GM12872 (cell line): ENCODE results near the gene KRR1.
A peak's percentile ranks its signal among the peaks of the same experiment; 100 is the strongest.

Experiments used
- CTCF ChIP-seq: IDR thresholded peaks from 3 replicates; pipeline ENCODE4 v1.5.1; 2011; ENCODE audit warnings: low read depth, mild to moderate bottlenecking, low read length, moderate library complexity; ENCODE audit not compliant: insufficient read depth

Gene KRR1

DNA sequence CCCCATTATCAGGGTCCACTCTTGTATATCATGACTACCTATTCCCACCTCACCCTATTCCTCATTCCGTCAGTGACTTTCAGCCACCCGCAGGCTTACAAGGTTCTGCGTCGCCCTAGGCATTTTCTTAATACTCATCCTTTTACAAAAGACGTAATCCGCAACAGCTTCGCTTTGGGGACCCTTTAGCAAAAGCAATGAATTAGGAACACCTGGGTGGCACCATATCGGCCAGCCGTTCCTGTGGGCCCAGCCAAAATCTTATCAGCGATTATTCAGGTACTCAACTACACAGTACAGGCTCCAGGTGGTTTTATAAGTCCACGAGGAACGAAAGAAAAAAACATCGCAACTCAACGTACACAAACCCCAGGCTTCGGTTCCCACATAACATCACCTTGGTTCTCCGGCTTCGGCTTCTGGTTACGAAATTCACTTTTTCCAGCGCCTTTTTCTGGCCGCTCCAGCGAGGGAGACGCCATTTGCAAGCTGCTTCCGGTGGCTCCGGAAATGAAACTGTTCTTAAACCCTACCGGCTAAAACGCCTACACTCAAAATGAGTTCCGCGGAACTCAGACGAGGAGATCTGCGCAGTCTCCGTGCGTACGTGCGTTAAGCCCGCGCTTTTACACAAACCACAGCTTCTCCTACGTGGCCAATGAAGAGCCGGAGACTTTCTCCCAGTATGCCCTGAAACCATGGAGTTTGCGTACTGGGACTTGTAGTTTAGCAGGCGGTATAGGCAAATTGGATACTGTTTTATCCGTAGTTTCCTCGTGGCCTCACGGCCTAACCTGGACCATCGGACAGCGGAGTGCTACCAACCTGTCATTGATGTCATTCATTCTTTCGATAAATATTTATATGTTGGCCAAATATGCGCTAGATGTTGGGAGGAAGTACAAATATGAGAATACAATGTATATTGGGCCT is at the start of gene KRR1:
Gene KRR1, minus strand, starts transcription at position 494 of the 933 bp plus-strand sequence. Its CDS starts 12 bp downstream, at position 482.
- TF ChIP-seq CTCF: no peak

GRCh38 chr12:75560167-75560566 is 48.8 kb upstream of the KRR1 start:
- TF ChIP-seq CTCF: peak; percentile 41; the same call in 1 of the 3 replicates

GRCh38 chr12:75558287-75558686 is 46.9 kb upstream of the KRR1 start:
- no peak for TF ChIP-seq CTCF

DNA sequence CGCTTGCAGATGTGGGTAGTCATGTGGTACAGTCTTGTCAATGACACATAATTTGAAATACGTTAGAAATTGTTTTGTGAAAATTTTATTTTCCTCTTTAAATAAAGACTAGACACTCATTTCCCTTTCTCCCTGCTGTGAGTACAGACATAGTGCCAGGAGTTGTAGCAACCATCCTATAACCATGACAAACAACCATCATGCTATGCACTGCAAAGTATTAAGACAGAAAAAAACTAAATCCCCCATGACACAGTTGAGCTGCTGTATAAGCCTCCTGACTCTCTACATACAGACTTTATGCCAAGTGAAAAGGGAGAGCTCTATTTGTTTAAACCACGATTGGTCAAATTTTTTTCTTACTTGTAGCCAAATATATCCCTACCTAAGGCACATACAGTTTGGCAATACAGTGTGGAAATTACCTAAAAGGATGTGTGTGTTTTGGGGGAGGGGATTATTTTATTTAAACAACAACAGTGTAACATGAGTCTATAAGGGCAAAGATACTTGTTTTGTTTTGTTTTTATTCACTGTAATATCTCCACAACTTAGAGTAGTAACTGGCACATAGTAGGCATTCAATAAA is 45.0 kb upstream of the KRR1 start:
- no peak for TF ChIP-seq CTCF

- TF ChIP-seq CTCF: no peak
These were observed 43.1 kb upstream of the KRR1 start for GRCh38 chr12:75554556-75554880.

- TF ChIP-seq CTCF: no peak
These were observed 42.6 kb upstream of the KRR1 start for GRCh38 chr12:75553836-75554555.

- no peak for TF ChIP-seq CTCF
These were observed 42.0 kb upstream of the KRR1 start for GRCh38 chr12:75553398-75553797.
